HK-2 (cell line): ENCODE data around the gene TTLL7.
"Not testable (repeated sequence)": the region's sequence is repeated elsewhere in the genome, so short reads cannot be mapped to it uniquely, and the experiment has no call there.

Experiments
- DNase-seq: peaks from one replicate; pipeline ENCODE4 v3.0.0-alpha.2; 2018; ENCODE audit not compliant: unreplicated experiment

The TTLL7 gene

GRCh38 chr1:83931658-83932253, 67.2 kb downstream of the TTLL7 start:
- DNase-seq = no peak

GRCh38 chr1:83929184-83929583, 69.7 kb downstream of the TTLL7 start:
- no peak for DNase-seq

- no peak for DNase-seq
Measured at GRCh38 chr1:83928396-83928795, 70.5 kb downstream of the TTLL7 start.

- DNase-seq = no peak
Measured at GRCh38 chr1:83927701-83928100, 71.2 kb downstream of the TTLL7 start.

- DNase-seq = no peak
Measured at GRCh38 chr1:83927061-83927460, 71.9 kb downstream of the TTLL7 start.

GRCh38 chr1:83923553-83923952, 75.4 kb downstream of the TTLL7 start:
- DNase-seq = no peak

- no peak for DNase-seq
Measured at GRCh38 chr1:83922431-83922830, 76.5 kb downstream of the TTLL7 start.

GRCh38 chr1:83920320-83920719, 78.6 kb downstream of the TTLL7 start:
- DNase-seq = no peak

GRCh38 chr1:83919872-83920271, 79.1 kb downstream of the TTLL7 start:
- no peak for DNase-seq

GRCh38 chr1:83918688-83919285, 80.1 kb downstream of the TTLL7 start:
- no peak for DNase-seq

GRCh38 chr1:83917959-83918358, 81.0 kb downstream of the TTLL7 start:
- DNase-seq = no peak

GRCh38 chr1:83916094-83916493, 82.8 kb downstream of the TTLL7 start:
- not testable (repeated sequence) for DNase-seq

- DNase-seq = no peak
Measured at GRCh38 chr1:83912876-83913275, 86.1 kb downstream of the TTLL7 start.

GRCh38 chr1:83910461-83910860, 88.5 kb downstream of the TTLL7 start:
- DNase-seq = no peak

- DNase-seq = no peak
Measured at GRCh38 chr1:83909687-83910086, 89.2 kb downstream of the TTLL7 start.

- DNase-seq = no peak
Measured at GRCh38 chr1:83905315-83905907, 93.5 kb downstream of the TTLL7 start.

- DNase-seq = peak; percentile 7
Measured at GRCh38 chr1:83901547-83902155, 97.3 kb downstream of the TTLL7 start.

GRCh38 chr1:83900524-83900923, 98.4 kb downstream of the TTLL7 start:
- no peak for DNase-seq

GRCh38 chr1:83897516-83897915, 101.4 kb downstream of the TTLL7 start:
- no peak for DNase-seq

GRCh38 chr1:83896299-83896698, 102.6 kb downstream of the TTLL7 start:
- DNase-seq = no peak

GRCh38 chr1:83889707-83890106, 109.2 kb downstream of the TTLL7 start:
- no peak for DNase-seq

- no peak for DNase-seq
Measured at GRCh38 chr1:83887483-83887882, 111.4 kb downstream of the TTLL7 start.

GRCh38 chr1:83883979-83884378, 115.0 kb downstream of the TTLL7 start:
- DNase-seq = no peak
